SK-N-MC (cell line): ENCODE data around the gene TMEM147.

ENCODE experiments used
- EZH2 ChIP-seq: fragments of 200-600 bp; sonication (generic); IDR thresholded peaks from one replicate; pipeline ENCODE4 v1.6.1; 2017; ENCODE audit warnings: antibody characterized with exemption
- POLR2AphosphoS5 ChIP-seq: IDR thresholded peaks from 2 replicates; pipeline ENCODE4 v1.6.1; 2012; ENCODE audit warnings: mild to moderate bottlenecking, low read depth, low read length, borderline replicate concordance

DNA sequence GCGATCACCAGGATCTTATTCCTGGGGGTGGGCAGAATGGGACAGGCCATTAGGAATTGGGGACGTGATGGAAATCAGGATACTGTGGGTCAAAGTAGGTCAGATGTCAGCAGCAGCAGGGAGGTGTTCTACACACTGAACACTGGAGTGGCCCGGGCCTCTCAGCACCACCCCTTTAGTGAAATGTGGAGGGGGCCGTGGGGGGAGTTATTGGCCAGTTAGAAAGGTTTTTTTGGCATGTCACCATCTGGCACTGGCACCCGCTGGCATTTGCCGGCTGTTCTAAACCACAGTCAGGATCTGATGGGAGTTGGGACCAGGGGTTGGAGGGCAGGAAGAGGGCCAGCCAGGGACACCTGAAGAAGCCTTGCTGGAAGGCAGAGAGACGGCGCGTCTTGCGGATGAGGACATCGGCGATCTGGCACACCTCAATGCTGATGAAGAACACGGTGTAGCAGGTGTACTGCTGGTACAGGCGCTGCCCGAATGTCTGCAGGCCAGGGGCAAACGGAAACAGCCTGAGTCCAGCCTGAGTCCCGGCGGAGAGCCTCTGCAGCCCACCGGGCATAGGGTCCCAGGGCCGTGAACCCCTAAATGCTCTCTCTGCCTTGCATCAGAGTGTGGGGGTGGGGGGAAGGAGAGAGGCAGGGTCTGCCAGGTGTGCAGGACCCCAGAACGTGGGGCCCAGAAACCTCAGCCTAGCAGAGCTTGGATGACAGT is 5.8 kb downstream of the TMEM147 start:
- TF ChIP-seq EZH2 (no peak), POLR2AphosphoS5 (no peak)
